Hepatocyte (in vitro differentiated cells): ENCODE data around the gene EVC2.

Experiments used
- EZH2 ChIP-seq: fragments of 200-600 bp; sonication (generic); IDR thresholded peaks from 2 replicates; pipeline ENCODE4 v1.6.1; 2016; ENCODE audit warnings: antibody characterized with exemption, mild to moderate bottlenecking, borderline replicate concordance
- EZH2phosphoT487 ChIP-seq: fragments of 200-600 bp; sonication (generic); IDR thresholded peaks from one replicate; pipeline ENCODE4 v1.6.1; 2018; ENCODE audit warnings: antibody characterized with exemption, mild to moderate bottlenecking, low read depth, moderate library complexity; ENCODE audit not compliant: unreplicated experiment, severe bottlenecking
- TF ChIP-seq, protein P1 (sequence below): fragments of 200-600 bp; sonication (generic); IDR thresholded peaks from 2 replicates; pipeline ENCODE4 v1.5.1; 2016; ENCODE audit warnings: antibody characterized with exemption, mild to moderate bottlenecking; ENCODE audit not compliant: poor library complexity

DNA sequence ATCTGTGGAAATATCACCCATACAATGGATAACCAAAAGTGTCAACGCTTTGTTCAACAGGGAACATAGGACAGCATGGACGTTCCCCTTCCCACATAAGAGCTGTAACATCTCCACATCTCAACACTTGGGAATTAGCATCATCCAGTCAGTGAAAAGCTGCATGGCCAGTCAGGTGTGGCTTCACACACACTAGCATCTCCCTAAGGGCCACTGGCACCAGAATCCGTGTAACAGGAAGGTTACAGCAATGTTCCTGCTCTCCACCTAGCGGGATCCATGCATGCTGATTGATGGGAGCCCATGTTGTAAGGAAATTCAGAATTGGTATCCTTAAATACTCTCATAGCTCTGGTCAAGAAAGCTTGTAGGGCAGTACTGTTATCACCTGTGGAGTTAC is 78.8 kb downstream of the EVC2 start:
- TF ChIP-seq, protein P1, sequence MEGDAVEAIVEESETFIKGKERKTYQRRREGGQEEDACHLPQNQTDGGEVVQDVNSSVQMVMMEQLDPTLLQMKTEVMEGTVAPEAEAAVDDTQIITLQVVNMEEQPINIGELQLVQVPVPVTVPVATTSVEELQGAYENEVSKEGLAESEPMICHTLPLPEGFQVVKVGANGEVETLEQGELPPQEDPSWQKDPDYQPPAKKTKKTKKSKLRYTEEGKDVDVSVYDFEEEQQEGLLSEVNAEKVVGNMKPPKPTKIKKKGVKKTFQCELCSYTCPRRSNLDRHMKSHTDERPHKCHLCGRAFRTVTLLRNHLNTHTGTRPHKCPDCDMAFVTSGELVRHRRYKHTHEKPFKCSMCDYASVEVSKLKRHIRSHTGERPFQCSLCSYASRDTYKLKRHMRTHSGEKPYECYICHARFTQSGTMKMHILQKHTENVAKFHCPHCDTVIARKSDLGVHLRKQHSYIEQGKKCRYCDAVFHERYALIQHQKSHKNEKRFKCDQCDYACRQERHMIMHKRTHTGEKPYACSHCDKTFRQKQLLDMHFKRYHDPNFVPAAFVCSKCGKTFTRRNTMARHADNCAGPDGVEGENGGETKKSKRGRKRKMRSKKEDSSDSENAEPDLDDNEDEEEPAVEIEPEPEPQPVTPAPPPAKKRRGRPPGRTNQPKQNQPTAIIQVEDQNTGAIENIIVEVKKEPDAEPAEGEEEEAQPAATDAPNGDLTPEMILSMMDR: no peak
- TF ChIP-seq EZH2phosphoT487 (no peak), EZH2 (no peak)
